Nucleus accumbens (tissue), 56 donors: ENCODE results near the gene ODF4.

Source experiments
- DNase-seq, 56 donors: peaks; one replicate each; lab custom pipeline; 2025; lab: John Stamatoyannopoulos, UW

Gene ODF4, protein sequence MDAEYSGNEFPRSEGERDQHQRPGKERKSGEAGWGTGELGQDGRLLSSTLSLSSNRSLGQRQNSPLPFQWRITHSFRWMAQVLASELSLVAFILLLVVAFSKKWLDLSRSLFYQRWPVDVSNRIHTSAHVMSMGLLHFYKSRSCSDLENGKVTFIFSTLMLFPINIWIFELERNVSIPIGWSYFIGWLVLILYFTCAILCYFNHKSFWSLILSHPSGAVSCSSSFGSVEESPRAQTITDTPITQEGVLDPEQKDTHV

DNA sequence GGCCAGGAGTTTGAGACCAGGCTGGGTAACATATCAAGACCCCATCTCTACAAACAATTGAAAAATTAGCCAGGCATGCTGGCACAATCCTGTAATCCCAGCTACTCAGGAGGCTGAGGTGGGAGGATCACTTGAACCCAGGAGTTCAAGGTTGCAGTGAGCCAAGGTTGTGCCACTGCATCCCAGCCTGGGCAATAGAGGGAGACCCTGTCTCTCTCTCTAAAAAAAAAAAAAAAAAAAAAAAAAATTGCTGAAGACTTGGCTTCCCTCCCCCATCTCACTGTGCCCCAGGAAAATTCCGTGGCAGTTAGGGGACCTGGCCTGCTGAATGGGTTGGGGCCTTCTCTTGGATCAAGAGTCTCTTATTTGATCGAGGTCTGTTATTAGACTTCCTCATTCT, at the start of gene ODF4:
TSS of gene ODF4 (plus strand) at position 301 of the 400 bp plus-strand sequence. CDS start 212 bp downstream, outside the sequence.
- no peak for DNase-seq

DNA sequence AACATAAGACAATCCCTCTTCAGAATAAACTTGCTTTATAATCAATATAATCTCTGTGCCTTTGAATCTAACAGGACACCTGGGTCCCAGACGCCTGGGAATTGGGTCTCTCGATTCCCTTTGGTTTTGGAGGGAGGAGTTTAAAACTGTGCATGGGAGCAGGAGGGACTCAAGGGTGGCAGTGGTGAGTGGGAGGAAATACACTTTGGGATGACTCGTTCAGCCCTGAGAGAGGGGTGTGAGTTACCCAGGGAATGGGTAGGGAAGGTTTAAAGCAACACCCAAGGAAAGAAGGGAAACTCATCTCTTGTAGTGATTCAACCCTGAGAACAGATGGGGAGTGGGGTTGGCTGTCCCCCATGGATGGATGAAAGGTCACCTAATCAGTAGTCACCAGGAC, 49.6 kb upstream of the ODF4 start:
- no peak for DNase-seq

DNA sequence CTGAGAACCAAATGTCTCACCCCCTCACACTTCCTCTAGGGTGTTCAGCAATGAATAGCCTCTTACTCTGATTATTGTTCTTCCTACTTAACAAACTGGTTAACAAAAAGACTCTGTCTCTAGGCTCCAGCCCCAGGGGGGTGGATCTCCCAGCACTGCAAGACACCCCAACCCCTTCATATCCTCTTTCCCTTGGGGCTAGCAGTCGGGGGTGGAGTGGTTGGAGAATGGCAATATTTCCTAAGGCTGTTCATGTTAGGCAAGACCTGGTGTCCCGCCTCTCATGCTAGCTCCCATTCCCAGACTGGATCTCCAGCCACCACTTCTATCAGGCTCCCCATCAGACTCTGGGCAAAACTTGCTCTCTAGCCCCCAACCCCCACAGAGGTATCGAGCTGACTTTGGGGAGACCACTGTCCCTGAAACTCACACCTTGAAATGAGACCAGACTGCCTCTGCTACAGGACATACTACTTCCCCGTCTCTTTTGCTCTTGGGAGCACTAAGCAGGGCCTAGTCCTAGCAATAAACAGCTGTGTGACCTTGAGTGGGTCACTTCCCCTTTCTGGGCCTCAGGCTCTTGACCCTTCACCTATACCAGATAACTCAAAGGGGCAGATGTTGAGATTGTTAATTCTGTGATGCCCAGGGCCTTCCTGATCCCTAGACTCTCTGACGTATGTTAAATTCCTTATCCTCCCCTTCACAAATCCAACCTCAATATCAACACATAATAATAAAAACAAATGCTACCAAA, 46.8 kb upstream of the ODF4 start:
- DNase-seq: no peak

DNA sequence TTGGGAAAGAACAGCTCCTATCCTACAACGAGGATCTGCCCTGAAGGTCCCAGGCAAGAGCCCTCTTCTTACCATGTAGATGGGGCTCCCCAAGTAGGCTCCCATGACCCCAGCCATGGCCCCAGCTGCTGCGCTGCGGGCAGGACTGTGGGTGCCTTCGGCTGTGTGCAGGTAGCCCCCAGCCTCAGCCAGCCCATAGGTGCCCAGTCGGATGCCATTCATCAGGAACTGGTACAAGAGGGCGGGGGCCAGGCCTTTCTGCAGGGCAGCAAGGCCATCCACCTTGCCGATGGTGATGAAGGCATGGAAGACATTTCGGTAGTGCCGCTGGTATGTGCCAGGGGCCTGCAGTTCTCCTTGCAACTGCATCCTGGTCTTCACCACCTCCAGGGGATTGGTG, 45.3 kb upstream of the ODF4 start:
- DNase-seq: no peak

DNA sequence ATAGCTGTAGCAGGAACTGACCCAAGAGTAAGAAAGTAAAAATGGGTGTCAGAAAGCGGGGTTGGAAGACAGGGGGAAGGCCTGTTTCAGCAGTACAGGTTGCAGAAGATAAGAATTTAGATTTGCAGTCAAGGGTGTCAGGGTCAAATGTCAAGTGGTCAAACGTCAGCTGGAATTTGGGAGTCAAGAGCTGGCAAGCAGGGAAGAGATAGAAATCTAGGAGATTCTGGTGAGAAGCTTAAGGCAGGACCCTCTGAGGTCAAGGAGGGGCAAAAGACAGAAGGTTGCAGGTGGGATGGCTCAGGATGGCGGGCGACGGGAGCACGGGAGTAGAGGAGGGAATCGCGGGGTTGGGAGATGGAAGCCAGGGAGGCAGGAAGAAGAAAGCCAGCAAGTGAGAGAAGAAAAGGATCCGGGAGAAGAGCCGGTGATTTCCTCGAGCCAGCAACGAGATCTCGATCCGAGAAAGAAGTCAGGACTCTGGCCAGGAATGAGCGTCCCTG, 44.8 kb upstream of the ODF4 start:
- no peak for DNase-seq

DNA sequence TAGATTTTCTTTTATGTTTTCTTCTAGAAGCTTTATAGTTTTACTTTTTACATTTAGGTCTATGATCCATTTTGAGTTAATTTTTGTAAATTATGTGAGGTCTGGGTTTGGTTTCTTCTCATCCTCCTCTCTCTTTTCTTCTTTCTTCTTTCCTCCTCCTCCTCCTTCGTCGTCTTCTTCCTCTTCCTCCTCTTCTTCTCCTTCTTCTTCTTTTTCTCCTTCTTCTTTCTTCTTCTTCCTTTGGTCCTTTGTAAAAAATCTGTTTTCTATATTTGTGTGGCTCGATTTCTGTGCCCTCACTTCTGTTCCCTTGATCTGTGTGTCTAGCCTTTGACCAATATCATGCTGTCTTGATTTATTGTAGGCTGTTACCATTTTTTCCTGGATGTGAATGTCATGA, 39.4 kb upstream of the ODF4 start:
- DNase-seq: no peak

DNA sequence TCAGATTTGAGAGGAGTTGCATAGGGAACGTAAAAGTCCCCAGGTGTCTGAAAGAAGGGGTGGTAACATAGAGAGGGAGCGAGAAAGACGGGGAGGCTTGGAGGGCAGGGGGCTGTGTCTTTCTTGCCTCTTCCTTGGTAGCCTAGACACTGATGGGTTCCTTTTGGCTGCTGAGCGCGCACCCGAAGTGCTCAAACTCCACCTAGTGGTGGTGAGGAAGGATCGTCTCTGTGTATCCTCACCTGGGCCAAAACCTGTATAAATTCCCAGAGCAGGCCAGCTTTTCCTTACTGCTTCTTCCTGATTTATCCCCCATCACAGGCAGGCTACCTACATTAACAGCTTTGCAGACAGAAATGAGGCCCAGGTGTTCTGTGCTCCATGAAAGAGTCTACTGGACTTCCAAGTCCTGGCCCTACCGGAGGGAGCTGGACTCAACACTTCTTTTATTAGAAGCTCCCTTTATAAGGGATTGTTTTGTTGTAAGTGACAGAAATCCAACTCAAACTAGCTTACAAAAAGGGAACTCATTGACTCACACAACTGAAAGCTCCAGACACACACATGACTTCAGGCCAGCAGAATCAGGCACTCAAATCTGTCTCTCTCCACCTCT, 38.9 kb upstream of the ODF4 start:
- peak in 49 of 56 donors; percentile 6 to 75 (median 34) for DNase-seq

DNA sequence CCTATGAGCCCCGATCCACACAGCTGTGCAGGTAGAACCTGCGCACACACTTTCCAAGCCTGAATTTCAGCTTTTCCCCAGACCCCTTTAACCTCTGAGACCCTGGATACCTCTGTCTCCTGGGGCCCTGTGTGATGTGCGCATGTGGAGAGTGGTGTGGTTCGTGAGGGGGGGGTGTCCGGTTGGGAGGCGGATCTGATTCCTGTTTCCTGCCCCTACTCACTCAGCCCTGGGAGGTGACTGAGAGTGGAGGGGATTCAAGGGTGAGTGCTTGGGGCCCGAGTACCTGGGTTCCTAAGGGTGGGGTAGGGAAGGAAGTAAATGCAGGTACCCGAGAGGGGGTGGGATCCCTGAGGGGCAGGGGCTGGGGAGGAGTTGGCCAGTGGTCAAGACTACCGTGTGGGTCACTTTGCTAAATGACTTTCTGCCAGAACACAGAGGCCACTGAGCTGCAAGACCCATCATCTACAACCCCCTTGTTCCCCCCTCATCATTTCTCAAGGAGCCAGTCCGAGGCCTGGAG, 29.0 kb upstream of the ODF4 start:
- DNase-seq: no peak

DNA sequence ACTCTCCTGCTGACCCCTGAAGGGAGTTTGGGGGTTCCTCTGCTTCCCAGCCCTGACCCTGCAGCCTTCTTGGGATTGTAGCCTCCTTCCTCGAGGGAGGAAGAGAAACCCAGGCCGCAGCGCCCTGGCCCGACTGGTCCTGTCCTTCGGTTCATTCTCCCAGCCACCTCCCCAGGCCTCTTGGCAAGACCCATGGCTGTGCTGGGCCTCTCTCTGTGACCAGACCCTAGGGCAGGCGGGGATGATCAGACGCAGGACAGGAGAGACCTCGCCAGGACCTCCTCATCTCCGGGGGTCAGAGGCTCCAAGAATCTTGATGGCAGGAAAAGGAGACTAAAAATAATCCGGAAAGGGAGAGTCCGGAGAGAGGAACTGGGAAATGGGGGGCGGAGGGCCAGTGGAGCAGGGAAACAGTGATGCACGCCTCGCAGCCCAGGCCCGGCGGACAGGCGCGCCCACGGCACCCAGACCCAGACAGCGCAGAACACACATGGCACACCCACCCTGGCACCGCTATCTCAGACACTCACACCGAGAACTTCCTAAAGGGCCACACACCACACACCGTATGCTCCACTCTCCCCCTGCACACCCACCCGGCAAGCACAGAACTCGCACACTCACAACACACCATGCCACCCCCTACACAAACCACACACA, 28.4 kb upstream of the ODF4 start:
- no peak for DNase-seq

DNA sequence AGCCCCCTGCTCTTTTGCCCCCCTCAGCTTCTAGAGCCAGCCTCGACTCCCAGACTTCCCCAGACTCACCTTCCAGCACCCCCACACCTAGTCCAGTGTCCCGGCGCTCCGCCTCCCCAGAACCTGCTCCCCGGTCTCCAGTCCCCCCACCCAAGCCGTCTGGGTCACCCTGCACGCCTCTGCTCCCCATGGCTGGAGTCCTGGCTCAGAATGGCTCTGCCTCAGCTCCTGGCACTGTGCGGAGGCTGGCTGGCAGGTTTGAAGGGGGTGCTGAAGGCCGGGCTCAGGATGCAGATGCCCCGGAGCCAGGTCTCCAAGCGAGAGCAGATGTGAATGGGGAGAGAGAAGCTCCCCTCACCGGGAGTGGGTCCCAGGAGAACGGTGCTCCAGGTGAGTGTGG, 27.4 kb upstream of the ODF4 start:
- DNase-seq: no peak

DNA sequence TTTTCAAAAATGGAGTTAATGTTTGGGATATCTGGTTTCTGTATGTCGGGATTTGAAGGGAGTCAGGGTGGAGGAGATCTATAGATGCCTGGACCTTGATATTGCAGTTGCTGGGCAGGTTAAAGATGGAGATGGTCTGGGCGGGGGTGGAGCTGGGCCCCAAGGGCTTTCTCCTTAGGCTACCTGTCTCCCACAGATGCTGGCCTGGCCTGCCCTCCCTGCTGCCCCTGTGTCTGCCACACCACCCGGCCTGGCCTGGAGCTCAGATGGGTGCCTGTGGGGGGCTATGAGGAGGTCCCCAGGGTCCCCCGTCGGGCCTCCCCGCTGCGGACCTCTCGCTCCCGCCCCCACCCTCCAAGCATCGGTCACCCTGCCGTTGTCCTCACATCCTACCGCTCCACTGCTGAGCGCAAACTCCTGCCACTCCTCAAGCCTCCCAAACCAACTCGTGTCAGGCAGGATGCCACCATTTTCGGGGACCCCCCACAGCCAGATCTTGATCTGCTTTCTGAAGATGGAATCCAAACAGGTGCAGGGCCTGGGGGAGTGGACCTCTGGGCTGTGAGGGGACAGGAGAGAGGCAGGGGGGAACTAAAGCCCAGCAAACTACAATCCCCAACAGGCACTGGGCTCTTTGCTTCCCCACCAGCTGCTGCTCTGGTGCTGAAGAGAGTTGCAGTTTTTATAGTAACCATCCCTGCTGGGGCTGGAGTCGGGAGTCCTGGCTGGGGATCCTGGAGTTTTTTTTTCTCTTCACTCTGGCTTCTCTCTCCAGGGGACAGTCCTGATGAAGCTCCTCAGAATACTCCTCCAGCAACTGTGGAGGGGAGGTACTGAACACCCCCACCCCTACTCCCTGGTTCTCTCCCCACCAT, 26.7 kb upstream of the ODF4 start:
- DNase-seq: no peak

DNA sequence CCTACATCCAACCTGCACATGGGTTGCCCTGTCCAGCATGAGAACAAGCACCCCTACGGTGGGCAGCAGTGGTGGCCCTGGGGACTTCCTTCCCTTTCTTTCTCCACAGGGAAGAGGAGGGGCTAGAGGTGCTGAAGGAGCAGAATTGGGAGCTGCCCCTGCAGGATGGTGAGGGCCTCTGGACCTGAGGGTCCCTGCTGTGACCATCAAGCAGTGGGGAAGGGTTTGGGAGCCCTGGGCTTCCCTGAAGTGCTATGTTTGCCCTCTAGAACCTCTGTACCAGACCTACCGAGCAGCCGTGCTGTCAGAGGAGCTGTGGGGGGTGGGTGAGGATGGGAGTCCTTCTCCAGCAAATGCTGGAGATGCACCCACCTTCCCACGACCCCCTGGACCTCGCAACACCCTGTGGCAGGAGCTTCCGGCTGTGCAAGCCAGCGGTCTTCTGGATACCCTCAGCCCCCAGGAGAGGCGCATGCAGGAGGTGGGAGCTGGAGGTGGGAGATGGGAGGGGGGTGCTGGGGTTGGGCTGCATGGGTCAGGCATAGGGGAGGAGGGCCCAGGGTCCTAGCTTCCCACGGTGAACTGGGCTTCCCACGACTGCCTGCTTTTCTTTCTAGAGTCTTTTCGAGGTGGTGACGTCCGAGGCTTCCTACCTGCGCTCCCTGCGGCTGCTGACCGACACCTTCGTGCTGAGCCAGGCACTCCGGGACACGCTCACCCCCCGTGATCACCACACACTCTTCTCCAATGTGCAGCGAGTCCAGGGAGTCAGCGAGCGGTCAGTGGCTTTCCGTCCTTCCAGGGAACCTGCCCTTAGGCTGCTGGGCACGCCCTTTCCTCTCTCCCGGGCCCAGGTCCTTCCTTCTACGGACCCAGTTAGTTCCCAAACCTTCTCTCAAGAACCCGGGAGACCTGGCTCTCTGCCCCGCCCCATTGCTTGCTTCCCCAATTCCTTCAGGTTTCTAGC, 24.6 kb upstream of the ODF4 start:
- DNase-seq: no peak

DNA sequence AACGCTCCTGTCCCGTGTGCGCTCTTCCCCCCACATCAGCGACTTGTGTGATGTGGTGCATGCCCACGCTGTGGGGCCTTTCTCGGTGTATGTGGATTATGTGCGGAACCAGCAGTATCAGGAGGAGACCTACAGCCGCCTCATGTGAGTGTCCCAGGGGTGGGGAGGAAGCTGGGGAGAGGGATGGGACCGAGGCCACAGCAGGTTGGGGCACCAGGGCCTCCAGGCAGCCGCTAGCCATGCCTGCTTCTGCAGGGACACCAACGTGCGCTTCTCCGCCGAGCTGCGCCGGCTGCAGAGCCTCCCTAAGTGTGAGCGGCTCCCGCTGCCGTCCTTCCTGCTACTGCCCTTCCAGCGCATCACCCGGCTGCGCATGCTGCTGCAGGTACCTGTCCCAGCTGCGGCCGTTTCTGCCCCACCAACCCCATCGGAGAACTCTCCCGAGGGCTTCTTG, 23.8 kb upstream of the ODF4 start:
- no peak for DNase-seq

DNA sequence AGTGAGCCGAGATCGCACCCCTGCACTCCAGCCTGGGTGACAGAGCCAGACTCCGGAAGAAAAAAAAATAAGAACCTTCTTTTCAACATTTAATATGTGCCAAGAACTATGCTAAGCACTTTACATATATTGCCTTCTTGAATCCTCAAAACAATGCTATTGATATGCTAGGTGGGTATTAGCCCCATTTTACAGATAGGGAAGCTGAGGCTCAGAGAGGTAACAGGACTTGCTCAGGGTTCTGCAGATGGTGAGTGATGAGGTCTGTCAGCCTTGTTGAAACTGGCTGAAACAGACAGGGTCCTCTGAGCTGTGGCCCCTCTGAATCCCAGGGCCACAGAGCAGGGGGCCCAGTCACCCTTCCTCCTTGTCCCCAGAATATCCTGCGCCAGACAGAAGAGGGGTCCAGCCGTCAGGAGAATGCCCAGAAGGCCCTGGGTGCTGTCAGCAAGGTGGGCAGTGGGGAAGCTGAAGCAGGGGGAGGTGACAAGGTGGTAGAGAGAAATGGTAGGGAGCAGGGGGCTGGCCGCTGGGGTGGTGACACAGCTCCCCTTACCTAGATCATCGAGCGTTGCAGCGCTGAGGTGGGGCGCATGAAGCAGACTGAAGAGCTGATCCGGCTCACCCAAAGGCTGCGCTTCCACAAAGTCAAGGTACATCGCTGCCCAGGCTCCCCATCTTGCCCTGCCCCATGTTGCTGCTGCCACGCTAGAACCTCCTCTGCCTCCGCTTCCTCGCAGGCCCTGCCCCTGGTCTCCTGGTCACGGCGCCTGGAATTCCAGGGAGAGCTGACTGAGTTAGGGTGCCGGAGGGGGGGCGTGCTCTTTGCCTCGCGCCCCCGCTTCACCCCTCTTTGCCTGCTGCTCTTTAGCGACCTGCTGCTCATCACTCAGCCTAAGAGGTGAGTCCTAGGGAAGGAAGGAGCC, 21.4 kb upstream of the ODF4 start:
- DNase-seq: no peak

DNA sequence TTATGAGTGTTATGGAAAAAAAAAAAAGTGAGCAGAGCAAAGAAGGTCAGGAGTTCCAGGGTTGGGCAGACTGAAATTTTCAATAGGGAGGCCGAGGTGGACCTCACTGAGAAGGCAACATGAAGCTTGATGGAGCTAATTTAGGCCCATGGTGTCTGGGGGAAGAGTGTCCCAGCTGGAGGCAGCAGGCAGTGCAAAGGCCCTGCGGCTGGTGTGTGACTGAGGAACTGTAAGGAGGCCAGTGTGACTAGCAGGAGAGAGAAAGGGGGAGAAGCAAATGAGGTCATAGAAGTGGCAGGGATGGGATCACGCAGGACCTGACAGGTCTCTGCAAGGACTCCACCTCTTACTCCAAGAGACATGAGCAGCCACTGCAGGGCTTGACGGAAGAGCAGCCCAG, 19.4 kb upstream of the ODF4 start:
- DNase-seq: no peak

DNA sequence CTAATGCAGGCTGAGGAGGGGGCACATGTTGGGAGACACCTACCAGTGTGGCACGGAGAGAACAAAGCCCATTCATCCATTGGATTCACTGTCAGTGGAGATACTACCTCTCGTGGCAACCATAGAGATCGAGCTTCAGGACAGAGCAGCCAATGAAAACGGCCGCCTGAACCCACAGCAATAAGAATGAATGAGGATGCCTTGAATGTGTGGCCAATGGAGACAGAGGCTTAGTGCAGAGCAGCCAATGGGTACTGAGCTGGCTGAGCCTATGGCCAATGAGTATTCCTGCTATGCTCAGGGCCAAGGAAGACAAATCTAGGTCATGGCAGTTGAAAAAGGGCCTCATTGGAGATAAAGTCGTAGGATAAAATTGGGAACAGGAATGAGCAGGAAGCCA, 18.6 kb upstream of the ODF4 start:
- DNase-seq: no peak

DNA sequence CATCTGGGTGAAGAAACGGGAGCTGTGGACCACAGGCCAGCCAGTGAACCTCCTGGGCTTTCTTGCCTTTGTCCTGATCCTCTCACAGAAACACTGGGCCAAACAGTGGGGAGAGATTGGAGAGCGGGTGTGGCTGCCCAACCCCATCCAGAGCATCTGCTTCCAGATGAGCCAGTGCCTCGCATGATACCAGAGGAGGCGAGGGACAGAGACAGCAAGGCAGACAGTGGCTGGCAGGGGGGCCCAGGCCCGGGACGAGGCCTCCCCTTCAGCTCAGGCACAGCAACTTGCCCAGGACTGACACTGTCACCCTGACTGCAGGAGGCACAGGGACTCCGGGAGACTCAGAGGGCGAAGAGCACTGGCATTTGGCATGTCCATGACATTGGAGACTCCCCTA, 17.6 kb upstream of the ODF4 start:
- no peak for DNase-seq

DNA sequence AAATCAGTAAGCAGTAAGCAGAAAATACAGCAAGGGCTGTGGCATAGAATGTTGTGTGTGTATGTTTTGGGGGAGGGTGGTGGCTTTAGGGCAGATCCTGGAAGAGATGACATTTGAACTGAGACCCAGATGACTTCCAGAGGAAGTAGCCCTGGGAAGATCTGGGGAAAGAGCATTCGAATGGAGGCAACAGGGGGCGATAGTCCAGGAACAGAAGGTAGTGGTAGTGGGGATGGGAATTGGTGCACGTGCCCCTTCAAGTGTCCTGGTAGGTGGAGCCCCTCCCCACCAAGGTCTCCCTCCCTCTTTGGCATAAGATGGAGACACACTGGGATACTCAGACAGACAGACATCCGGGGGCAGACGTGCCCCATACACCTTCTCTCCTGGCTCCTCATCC, 15.5 kb upstream of the ODF4 start:
- DNase-seq: no peak
